HepG2 (cell line): ENCODE results near the gene ATG2A. TPM values are rescaled to one million over a fixed set of nuclear protein-coding genes. Genes with fewer than 3 reads are reported as not detected.

Source experiments
- ATAD3A ChIP-seq: sonication (generic); formaldehyde crosslinking; IDR thresholded peaks from 2 replicates; pipeline ENCODE4 v1.4.0; 2020; ENCODE audit warnings: missing genetic modification reagents
- ATF3 ChIP-seq: sonication (generic); formaldehyde crosslinking; IDR thresholded peaks from 2 replicates; pipeline ENCODE4 v1.4.0; 2020; ENCODE audit warnings: missing genetic modification reagents
- CCDC6 ChIP-seq: sonication (generic); formaldehyde crosslinking; IDR thresholded peaks from 2 replicates; pipeline ENCODE4 v1.8.1; 2022; ENCODE audit warnings: mild to moderate bottlenecking, missing genetic modification reagents, moderate library complexity
- ETV5 ChIP-seq: IDR thresholded peaks from 2 replicates; pipeline ENCODE4 v1.6.1; 2018; ENCODE audit warnings: missing biosample characterization, missing genetic modification reagents, inconsistent platforms, borderline replicate concordance
- EZH2 ChIP-seq: conservative IDR thresholded peaks from 2 replicates; pipeline ENCODE4 v1.6.1; 2012; ENCODE audit warnings: mild to moderate bottlenecking, low read depth, low read length, moderate library complexity
- HMG20A ChIP-seq: IDR thresholded peaks from 2 replicates; pipeline ENCODE4 v1.6.1; 2016; ENCODE audit warnings: borderline replicate concordance
- HNRNPL ChIP-seq: fragments of 200-400 bp; formaldehyde crosslinking; IDR thresholded peaks from 2 replicates; pipeline ENCODE4 v1.6.1; 2017; ENCODE audit warnings: mild to moderate bottlenecking, low read depth, low read length
- HOXD1 ChIP-seq: sonication (generic); formaldehyde crosslinking; IDR thresholded peaks from 2 replicates; pipeline ENCODE4 v1.5.0; 2020; ENCODE audit warnings: missing genetic modification reagents
- KIAA2018 ChIP-seq: sonication (generic); formaldehyde crosslinking; IDR thresholded peaks from 2 replicates; pipeline ENCODE4 v1.5.0; 2020; ENCODE audit warnings: mild to moderate bottlenecking, missing genetic modification reagents, borderline replicate concordance
- MED13 ChIP-seq: sonication (generic); formaldehyde crosslinking; IDR thresholded peaks from 2 replicates; pipeline ENCODE4 v1.5.0; 2020; ENCODE audit warnings: missing genetic modification reagents
- MTA1 ChIP-seq: sonication (generic); formaldehyde crosslinking; IDR thresholded peaks from 2 replicates; pipeline ENCODE4 v1.4.0; 2020; ENCODE audit warnings: missing genetic modification reagents, mild to moderate bottlenecking, borderline replicate concordance
- MTERF4 ChIP-seq: sonication (generic); formaldehyde crosslinking; IDR thresholded peaks from 2 replicates; pipeline ENCODE4 v1.8.0; 2023; ENCODE audit warnings: mild to moderate bottlenecking, missing genetic modification reagents
- MYNN ChIP-seq: sonication (generic); formaldehyde crosslinking; IDR thresholded peaks from 2 replicates; pipeline ENCODE4 v1.4.0; 2020; ENCODE audit warnings: mild to moderate bottlenecking, low read depth, missing genetic modification reagents
- PHF20 ChIP-seq: sonication (generic); formaldehyde crosslinking; IDR thresholded peaks from 2 replicates; pipeline ENCODE4 v1.5.0; 2020; ENCODE audit warnings: mild to moderate bottlenecking, missing genetic modification reagents
- PITX1 ChIP-seq: sonication (generic); formaldehyde crosslinking; IDR thresholded peaks from 2 replicates; pipeline ENCODE4 v1.5.1; 2020; ENCODE audit warnings: mild to moderate bottlenecking, missing genetic modification reagents
- SNAI1 ChIP-seq: sonication (generic); formaldehyde crosslinking; IDR thresholded peaks from 2 replicates; pipeline ENCODE4 v1.5.0; 2020; ENCODE audit warnings: mild to moderate bottlenecking, missing genetic modification reagents, borderline replicate concordance
- ZNF274 ChIP-seq: sonication (generic); formaldehyde crosslinking; IDR thresholded peaks from 2 replicates; pipeline ENCODE4 v1.5.1; 2020; ENCODE audit warnings: mild to moderate bottlenecking, missing genetic modification reagents
- ZNF460 ChIP-seq: sonication (generic); formaldehyde crosslinking; IDR thresholded peaks from 2 replicates; pipeline ENCODE4 v1.5.1; 2020; ENCODE audit warnings: missing genetic modification reagents, mild to moderate bottlenecking, borderline replicate concordance
- ZNF556 ChIP-seq: sonication (generic); formaldehyde crosslinking; IDR thresholded peaks from 2 replicates; pipeline ENCODE4 v1.4.0; 2020; ENCODE audit warnings: mild to moderate bottlenecking, missing genetic modification reagents, borderline replicate concordance
- ZNF703 ChIP-seq: sonication (generic); formaldehyde crosslinking; IDR thresholded peaks from 2 replicates; pipeline ENCODE4 v1.5.1; 2020; ENCODE audit warnings: missing genetic modification reagents, mild to moderate bottlenecking, moderate library complexity, borderline replicate concordance
- polyA plus RNA-seq, 8 experiments: library from polyadenylated mRNA; depleted of rRNA in 3 of 8; stranded (reverse) in 7 of 8; unstranded in 1 of 8; fragments of >200 nt; fragmentation: Illumina TruSeq in 4 of 8; extraction: Trizol in 4 of 8; gene quantifications; 2 replicates each; pipeline versions ENCODE4 v1.2.1 to v1.2.3, GENCODE V29; 2011 to 2016; ENCODE audit warnings: low read depth in 4 of 8, missing spikeins in 1 of 8, mixed read lengths in 1 of 8; ENCODE audit not compliant: insufficient read depth in 1 of 8
- total RNA-seq, 5 experiments: library from RNA; depleted of rRNA; stranded (reverse); fragments of >200 nt; fragmentation: Illumina TruSeq; extraction: Trizol; gene quantifications; 2 replicates each; pipeline ENCODE4 v1.2.3, GENCODE V29; 2016; ENCODE audit warnings: low read depth in 1 of 5

Gene ATG2A
- total and polyA plus RNA-seq, 2 of the 13 experiments (the other 11 are each of a cell fraction or from before 2014, with no cell fraction given): 6.7 to 8.0 TPM

GRCh38 chr11:64916040-64916774 lies 802 bp downstream of the ATG2A start (continued):
- TF ChIP-seq KIAA2018 (CRISPR knock-in tag): no peak
- no peak for TF ChIP-seq MED13 (CRISPR knock-in tag)
- no peak for TF ChIP-seq ZNF703 (CRISPR knock-in tag)
- TF ChIP-seq ETV5 (CRISPR knock-in tag): peak; percentile 93
- TF ChIP-seq CCDC6 (CRISPR knock-in tag): no peak
- TF ChIP-seq ZNF274: no peak
- TF ChIP-seq HOXD1: no peak
- TF ChIP-seq MYNN (CRISPR knock-in tag): no peak
- no peak for TF ChIP-seq ATF3
- TF ChIP-seq ATAD3A (CRISPR knock-in tag): no peak
- peak; percentile 25 for TF ChIP-seq PHF20
- TF ChIP-seq MTA1 (CRISPR knock-in tag): 0 out of 2 replicates have a peak, but pooled peaks have one; percentile 16
- TF ChIP-seq MTERF4 (CRISPR knock-in tag): no peak; the same call in 1 of the 2 replicates
- TF ChIP-seq EZH2: no peak
- no peak for TF ChIP-seq HNRNPL
- TF ChIP-seq PITX1: peak; percentile 60; the same call in 1 of the 2 replicates
- TF ChIP-seq ZNF556 (CRISPR knock-in tag): no peak; the same call in 1 of the 2 replicates
- no peak for TF ChIP-seq ZNF460 (CRISPR knock-in tag)
- TF ChIP-seq SNAI1 (CRISPR knock-in tag): no peak
- TF ChIP-seq HMG20A (CRISPR knock-in tag): peak; percentile 23; the same call in 1 of the 2 replicates
